ENCODE results near the gene MAMDC4. TPM values are rescaled to one million over a fixed set of nuclear protein-coding genes. Genes with fewer than 3 reads are reported as not detected.
"Not testable (repeated sequence)": the region's sequence is repeated elsewhere in the genome, so short reads cannot be mapped to it uniquely, and the experiment has no call there.

Gene MAMDC4
- total RNA-seq, 1 donor from 2014 or later, result 12.9 TPM

- DNase-seq (no peak), ATAC-seq (no peak)
- intact Hi-C loops (cut with micrococcal nuclease), result no loop called here
Measured at GRCh38 chr9:136856541-136857141, 4.5 kb downstream of the MAMDC4 start.

DNA sequence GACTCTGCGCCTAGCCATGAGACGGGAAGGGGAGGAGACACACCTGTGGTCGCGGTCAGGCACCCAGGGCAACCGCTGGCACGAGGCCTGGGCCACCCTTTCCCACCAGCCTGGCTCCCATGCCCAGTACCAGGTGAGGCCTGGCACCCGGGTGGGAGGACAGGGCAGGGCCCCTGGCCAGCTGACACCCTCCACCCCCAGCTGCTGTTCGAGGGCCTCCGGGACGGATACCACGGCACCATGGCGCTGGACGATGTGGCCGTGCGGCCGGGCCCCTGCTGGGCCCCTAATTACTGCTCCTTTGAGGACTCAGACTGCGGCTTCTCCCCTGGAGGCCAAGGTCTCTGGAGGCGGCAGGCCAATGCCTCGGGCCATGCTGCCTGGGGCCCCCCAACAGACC lies 5.0 kb downstream of the MAMDC4 start:
- peak; percentile 24 for DNase-seq
- intact Hi-C loops (cut with micrococcal nuclease), result no loop called here
- no peak for ATAC-seq

- intact Hi-C loops (cut with micrococcal nuclease), result no loop called here
- peak; percentile 30 for DNase-seq
- ATAC-seq, result no peak
Measured at GRCh38 chr9:136857581-136858412, 5.7 kb downstream of the MAMDC4 start.

DNA sequence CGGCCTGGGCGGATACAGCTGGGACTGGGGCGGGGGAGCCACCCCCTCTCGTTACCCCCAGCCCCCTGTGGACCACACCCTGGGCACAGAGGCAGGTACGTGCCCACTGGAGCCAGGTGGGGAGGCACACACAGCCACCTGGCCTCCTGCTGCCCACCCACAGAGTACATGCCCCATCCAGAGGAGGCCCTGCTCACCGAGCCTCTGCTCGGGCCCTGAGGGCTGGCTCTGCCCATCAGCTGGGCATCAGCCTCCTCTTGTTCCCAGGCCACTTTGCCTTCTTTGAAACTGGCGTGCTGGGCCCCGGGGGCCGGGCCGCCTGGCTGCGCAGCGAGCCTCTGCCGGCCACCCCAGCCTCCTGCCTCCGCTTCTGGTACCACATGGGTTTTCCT lies 6.3 kb downstream of the MAMDC4 start:
- intact Hi-C loops (cut with micrococcal nuclease), result no loop called here
- DNase-seq (no peak), ATAC-seq (no peak)

- intact Hi-C loops (cut with micrococcal nuclease), result no loop called here
- peak; percentile 85 for DNase-seq
- peak; percentile 67 for ATAC-seq
Measured at GRCh38 chr9:136858844-136859757, 7.0 kb downstream of the MAMDC4 start.

DNA sequence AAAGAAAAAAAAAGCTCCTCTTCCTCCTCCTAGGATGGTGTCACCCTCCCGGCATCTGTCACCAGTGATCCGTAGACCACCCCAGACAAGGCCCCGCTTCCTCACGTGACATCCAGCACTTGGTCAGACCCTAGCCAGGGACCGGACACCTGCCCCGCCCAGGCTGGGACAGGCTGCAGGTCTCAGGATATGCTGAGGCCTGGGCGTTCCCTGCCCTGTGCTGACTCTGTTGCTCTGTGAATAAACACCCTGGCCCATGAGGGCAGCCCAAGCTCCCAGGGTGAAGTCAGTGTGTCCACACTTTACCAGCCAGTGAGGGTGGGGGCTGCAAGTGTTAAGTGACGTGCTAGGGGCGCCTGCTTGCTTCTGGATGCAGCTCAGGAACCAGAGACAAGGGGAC lies 8.4 kb downstream of the MAMDC4 start:
- intact Hi-C loops (cut with micrococcal nuclease), result no loop called here
- peak; percentile 20 for DNase-seq
- ATAC-seq, result no peak

DNA sequence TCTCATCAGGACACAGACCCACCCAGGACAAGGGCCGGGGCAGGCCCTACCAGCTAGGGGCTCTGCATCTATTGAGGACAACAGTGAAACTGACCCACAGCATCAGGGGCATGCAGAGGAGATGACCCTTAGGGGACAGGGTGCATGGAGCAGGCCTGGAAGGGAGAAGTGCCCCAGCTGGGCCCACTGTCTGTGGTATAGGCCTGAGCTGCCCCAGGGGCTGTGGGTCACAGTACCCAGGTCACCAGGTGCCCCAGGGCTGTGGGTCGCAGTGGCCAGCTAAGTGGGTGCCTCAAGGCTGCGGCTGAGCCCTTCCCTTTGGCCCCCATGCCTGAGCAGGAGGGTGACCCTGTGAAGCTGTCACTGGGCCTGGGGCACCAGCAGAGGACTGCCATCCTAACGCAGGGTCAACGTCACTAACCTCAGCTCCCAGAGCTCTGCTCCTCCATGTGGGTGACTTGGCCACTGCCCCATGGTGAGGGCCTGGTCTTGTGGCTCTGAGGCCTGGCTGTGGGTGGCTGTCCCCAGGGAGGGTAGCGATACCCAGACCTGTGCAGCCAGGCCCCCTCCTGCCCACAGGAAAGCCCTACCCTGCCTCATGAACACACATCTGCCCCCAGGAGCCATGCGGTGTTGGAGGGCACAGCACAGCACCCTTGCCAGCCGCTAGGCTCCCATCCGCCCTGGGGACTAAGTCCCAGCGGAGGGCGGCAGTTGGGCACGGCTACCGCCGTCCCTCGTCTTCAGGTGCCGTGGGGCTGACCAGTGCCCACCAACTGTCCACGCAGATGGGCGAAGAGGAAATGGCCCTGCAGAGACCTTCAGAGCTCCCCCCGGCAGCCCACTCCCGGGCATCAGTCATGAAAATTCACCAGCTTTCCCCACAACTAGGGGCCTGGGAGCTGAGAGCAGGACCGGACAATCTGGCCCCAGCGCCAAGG lies 9.1 kb downstream of the MAMDC4 start:
- intact Hi-C loops (cut with micrococcal nuclease), result no loop called here
- DNase-seq (peak; percentile 22), ATAC-seq (no peak)

DNA sequence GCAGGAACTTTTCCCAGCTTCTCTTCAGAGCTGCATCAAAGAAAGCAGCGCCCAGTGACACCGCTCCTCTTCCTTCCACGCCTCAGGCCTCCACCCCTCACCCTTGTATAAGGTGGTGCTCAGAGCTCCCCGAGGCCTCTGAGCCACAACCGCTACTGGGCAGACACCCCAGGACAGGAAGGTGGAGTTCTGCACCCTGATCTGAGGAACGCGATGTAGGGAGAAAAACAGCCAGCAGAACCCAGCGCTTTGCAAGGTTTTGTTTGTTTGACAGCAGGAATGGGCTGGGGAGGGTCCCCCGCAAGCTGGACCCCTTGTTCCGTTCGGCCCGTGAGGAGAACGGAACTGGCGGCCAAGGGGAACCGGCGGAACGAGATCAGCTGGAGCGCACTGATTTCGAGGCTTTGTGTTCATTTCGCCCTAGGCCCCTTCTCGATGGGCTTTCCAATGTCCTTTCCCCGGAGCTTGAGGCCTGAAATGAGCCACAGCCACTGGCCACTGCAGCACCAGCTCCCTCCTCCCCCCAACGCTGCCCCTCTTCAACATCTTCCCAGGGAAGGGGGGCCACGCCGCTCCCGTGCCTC lies 9.8 kb downstream of the MAMDC4 start:
- intact Hi-C loops (cut with micrococcal nuclease), result no loop called here
- no peak for ATAC-seq
- DNase-seq, result no peak

DNA sequence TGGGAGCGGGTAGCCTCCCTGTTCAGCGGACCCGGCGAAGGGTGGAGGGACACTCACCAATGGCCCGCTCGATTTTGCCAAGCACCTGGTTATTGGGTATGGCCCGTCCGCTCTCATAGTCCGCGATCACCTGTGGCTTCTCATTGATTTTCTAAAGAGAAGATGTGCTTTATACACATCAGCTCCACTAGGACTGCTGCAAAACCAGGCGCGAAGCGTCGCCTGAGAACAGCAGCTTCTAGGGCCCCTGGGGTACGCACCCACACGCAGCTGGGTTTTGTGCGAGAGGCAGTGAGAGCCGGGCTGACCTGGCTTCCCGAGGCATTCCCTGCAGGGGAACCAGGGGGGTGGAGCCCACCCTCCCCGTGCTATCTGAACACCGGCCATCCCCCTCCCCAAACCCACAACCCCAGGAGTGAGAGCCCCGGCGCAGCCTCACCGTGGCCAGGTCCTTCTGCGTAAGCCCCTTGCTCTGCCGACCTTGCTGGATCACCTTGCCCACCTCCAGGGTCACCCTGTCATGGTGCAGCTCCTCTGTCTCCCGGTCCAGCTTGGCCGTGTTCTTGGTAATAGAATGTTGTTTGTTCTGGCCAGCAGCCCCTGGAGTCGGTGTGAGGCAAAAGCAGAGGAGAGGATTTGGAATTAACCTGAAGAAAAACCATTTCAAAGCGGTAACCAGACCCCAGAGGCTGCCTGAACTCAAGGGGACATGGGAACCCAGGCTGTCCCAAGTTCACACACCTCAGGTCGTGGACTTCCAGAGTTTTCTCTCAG lies 10.9 kb downstream of the MAMDC4 start:
- peak; percentile 23 for DNase-seq
- no peak for ATAC-seq
- intact Hi-C loops (cut with micrococcal nuclease), result no loop called here

GRCh38 chr9:136863623-136864273 lies 11.6 kb downstream of the MAMDC4 start:
- ATAC-seq, result no peak
- DNase-seq, result no peak
- intact Hi-C loops (cut with micrococcal nuclease), result no loop called here

DNA sequence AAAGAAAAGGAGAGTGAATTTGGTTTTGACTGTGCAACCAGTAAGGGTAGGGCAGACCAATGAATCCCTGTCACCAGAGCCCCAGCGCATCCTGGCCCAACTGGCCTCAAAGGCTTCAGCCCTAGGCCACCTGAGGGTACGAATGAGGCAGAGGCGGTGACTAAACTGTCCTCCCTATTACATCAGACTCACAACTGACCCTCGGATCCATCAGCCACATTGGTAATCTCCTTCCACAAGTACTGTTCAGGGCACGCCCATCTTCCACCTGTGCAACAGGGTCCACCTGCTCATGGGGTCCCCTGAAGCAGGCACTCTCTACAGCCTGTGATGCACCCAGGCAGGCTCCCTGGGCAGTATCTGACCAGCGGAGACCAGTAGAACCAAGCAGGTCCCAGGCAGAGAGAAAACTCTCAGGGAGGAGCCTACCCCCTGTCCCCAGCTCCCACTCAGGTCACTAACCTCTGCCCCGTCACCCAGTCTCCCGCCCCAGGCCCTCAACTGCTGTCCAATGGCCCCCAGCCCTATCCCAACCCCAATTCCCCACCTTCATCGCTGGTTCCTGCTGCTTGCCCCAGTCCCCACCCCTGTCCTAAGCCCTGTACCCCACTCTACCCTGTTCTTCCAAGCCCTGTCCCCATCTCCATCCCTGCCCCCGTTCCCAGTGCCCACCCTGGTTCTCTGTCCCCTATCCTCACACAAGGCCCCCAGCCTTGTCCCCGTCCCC lies 13.1 kb downstream of the MAMDC4 start:
- intact Hi-C loops (cut with micrococcal nuclease), result no loop called here
- DNase-seq (no peak), ATAC-seq (peak; percentile 1)

- intact Hi-C loops (cut with micrococcal nuclease), result no loop called here
- ATAC-seq (peak; percentile 31), DNase-seq (peak; percentile 48)
Measured at GRCh38 chr9:136865768-136866103, 13.6 kb downstream of the MAMDC4 start.

GRCh38 chr9:136866898-136867421 lies 14.8 kb downstream of the MAMDC4 start:
- intact Hi-C loops (cut with micrococcal nuclease); ATAC-seq; DNase-seq: not testable (repeated sequence)

DNA sequence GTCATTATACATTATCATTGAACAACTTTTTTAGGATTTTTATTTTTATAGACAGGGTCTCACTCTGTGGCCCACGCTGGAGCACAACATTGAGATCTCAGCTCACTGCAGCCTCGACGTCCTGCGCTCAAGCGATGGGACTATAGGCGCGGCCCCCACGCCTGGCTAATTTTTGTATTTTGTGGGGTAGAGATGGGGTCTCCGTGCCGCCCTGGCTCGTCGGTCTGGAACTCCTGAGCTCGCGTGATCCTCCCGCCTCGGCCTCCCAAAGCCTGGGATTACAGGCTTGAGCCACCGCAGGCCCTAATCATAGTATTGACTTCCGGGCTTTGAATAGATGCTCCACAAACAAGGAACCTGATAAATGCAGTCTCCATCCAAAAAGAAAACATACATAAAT lies 15.3 kb downstream of the MAMDC4 start:
- ATAC-seq (no peak), DNase-seq (peak; percentile 20)
- intact Hi-C loops (cut with micrococcal nuclease), result no loop called here

DNA sequence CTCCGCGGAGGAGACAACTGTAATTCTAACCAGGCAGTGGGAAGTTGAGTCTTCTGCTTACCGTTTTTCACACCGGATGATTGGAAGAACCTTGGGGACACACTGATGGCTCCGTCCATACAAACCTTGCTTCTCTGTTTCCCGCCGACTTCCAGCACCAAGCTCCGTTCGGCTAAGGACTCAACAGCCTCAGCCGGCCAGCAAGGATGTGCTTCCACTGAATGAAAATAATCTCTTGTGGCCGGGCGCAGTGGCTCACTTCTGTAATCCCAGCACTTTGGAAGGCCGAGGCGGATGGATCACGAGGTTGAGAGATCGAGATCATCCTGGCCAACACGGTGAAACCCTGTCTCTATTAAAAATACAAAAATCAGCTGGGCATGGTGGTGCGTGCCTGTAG lies 15.8 kb downstream of the MAMDC4 start:
- ATAC-seq (no peak), DNase-seq (no peak)
- intact Hi-C loops (cut with micrococcal nuclease), result no loop called here

GRCh38 chr9:136868644-136869043 lies 16.5 kb downstream of the MAMDC4 start:
- intact Hi-C loops (cut with micrococcal nuclease), result no loop called here
- no peak for ATAC-seq
- no peak for DNase-seq

Measured in left ventricle myocardium superior (tissue), 1 donor.